ENCODE data around the gene EXOSC10.
"Not testable (repeated sequence)": the region's sequence is repeated elsewhere in the genome, so short reads cannot be mapped to it uniquely, and the experiment has no call there.

EXOSC10 gene

GRCh38 chr1:11107599-11107998, 7.9 kb upstream of the EXOSC10 start:
- DNase-seq = no peak

- no peak for DNase-seq
Observed at GRCh38 chr1:11105586-11105985, 5.9 kb upstream of the EXOSC10 start.

- DNase-seq = no peak
Observed at GRCh38 chr1:11101347-11101746, 1.7 kb upstream of the EXOSC10 start.

- DNase-seq = not testable (repeated sequence)
Observed at GRCh38 chr1:11100806-11101205, 1.1 kb upstream of the EXOSC10 start.

- no peak for DNase-seq
Observed at GRCh38 chr1:11100149-11100493, 452 bp upstream of the EXOSC10 start.

GRCh38 chr1:11098931-11099309, 749 bp downstream of the EXOSC10 start:
- DNase-seq = no peak

GRCh38 chr1:11083784-11084183, 15.9 kb downstream of the EXOSC10 start:
- DNase-seq = not testable (repeated sequence)

- no peak for DNase-seq
Observed at GRCh38 chr1:11080931-11081330, 18.7 kb downstream of the EXOSC10 start.

GRCh38 chr1:11078631-11079030, 21.0 kb downstream of the EXOSC10 start:
- DNase-seq = no peak

- DNase-seq = not testable (repeated sequence)
Observed at GRCh38 chr1:11073398-11073797, 26.3 kb downstream of the EXOSC10 start.

- DNase-seq = no peak
Observed at GRCh38 chr1:11072216-11072917, 27.3 kb downstream of the EXOSC10 start.

GRCh38 chr1:11071463-11072215, 28.0 kb downstream of the EXOSC10 start:
- no peak for DNase-seq

GRCh38 chr1:11070876-11071275, 28.8 kb downstream of the EXOSC10 start:
- DNase-seq = no peak

GRCh38 chr1:11068600-11069473, 30.8 kb downstream of the EXOSC10 start:
- DNase-seq = no peak

- DNase-seq = no peak
Observed at GRCh38 chr1:11067716-11068599, 31.7 kb downstream of the EXOSC10 start.

- DNase-seq = no peak
Observed at GRCh38 chr1:11065796-11066195, 33.9 kb downstream of the EXOSC10 start.

GRCh38 chr1:11064942-11065341, 34.7 kb downstream of the EXOSC10 start:
- DNase-seq = no peak

GRCh38 chr1:11063937-11064537, 35.6 kb downstream of the EXOSC10 start:
- not testable (repeated sequence) for DNase-seq

- no peak for DNase-seq
Observed at GRCh38 chr1:11062965-11063401, 36.7 kb downstream of the EXOSC10 start.

- DNase-seq = no peak
Observed at GRCh38 chr1:11061652-11062365, 37.9 kb downstream of the EXOSC10 start.

Data from stimulated activated CD4-positive, alpha-beta T cell treated with anti-CD3 and anti-CD28 coated beads, Interleukin-12 subunit alpha, Interleukin-12 subunit beta, amount 100 ng/mL, for 4 hours (primary cell).